NT2/D1 (cell line): ENCODE data around the gene FHOD1.

ENCODE experiments used
- SUZ12 ChIP-seq: IDR thresholded peaks from 2 replicates; pipeline ENCODE4 v1.6.1; 2011; ENCODE audit not compliant: insufficient read length, insufficient read depth; ENCODE audit errors: extremely low read depth
- YY1 ChIP-seq: IDR thresholded peaks from 2 replicates; pipeline ENCODE4 v1.6.1; 2011; ENCODE audit not compliant: insufficient read length, insufficient read depth
- ZNF274 ChIP-seq: IDR thresholded peaks from 2 replicates; pipeline ENCODE4 v1.6.1; 2011; ENCODE audit warnings: mild to moderate bottlenecking, low read depth, low read length

DNA sequence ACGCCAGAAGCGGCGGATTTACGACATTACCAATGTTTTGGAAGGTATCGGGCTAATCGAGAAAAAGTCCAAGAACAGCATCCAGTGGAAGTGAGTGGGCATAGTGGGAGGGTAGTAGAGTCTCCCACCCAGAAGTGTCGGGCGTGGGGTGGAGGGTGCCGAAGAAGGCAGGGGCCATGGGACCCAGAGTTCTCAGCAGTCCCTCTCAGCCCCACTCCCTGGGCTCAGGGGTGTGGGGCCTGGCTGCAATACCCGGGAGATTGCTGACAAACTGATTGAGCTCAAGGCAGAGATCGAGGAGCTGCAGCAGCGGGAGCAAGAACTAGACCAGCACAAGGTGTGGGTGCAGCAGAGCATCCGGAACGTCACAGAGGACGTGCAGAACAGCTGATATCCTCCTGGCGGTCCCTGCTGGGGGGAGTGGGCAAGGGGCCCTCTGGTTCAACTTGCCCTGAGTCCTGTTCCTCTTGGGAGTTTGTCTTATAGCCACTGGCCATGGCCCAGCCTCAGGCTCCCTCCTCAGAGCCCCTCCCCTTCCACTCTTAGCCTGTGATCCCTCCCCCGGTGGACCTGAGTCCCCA, 54.4 kb downstream of the FHOD1 start:
- no peak for TF ChIP-seq ZNF274
- TF ChIP-seq SUZ12 = no peak
- TF ChIP-seq YY1 = no peak
